PC-3 (cell line): ENCODE measurements around the gene EFL1.
"Not testable (repeated sequence)": the region's sequence is repeated elsewhere in the genome, so short reads cannot be mapped to it uniquely, and the experiment has no call there.

Experiments
- EZH2phosphoT487 ChIP-seq: fragments of 300-600 bp; sonication (generic); IDR thresholded peaks from 2 replicates; pipeline ENCODE4 v1.6.1; 2018; ENCODE audit warnings: mild to moderate bottlenecking, antibody characterized with exemption, low read length, borderline replicate concordance
- TF ChIP-seq, protein P1 (sequence below): fragments of 300-600 bp; sonication (generic); conservative IDR thresholded peaks from 2 replicates; pipeline ENCODE4 v1.5.1; 2017; ENCODE audit warnings: antibody characterized with exemption, low read depth, mild to moderate bottlenecking, low read length

DNA sequence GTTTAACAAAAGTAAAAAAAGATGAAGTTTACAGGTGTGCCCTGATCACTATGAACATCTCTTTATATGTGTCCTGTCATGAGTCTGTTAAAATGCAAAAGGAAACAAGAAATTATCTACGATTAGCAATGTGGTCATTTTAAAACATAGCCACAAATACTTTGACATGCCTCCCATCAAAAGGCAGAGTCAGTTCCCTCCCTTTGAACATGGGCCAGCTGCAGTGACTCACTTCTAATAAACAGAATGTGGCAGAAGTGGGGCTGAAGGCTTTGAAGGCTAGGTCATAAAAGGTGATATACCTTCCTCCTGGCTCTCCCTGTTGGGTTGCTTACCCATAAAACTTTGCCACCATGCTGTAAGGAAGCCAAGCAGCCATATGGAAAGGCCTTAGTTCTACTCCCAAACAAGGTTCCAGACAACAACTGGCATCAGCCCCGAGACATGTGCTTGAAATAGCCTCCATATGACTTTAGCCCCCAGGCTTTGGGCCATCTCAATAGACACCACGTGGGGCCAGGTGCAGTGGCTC is 52.4 kb downstream of the EFL1 start:
- TF ChIP-seq, protein P1, sequence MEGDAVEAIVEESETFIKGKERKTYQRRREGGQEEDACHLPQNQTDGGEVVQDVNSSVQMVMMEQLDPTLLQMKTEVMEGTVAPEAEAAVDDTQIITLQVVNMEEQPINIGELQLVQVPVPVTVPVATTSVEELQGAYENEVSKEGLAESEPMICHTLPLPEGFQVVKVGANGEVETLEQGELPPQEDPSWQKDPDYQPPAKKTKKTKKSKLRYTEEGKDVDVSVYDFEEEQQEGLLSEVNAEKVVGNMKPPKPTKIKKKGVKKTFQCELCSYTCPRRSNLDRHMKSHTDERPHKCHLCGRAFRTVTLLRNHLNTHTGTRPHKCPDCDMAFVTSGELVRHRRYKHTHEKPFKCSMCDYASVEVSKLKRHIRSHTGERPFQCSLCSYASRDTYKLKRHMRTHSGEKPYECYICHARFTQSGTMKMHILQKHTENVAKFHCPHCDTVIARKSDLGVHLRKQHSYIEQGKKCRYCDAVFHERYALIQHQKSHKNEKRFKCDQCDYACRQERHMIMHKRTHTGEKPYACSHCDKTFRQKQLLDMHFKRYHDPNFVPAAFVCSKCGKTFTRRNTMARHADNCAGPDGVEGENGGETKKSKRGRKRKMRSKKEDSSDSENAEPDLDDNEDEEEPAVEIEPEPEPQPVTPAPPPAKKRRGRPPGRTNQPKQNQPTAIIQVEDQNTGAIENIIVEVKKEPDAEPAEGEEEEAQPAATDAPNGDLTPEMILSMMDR: not testable (repeated sequence)
- not testable (repeated sequence) for TF ChIP-seq EZH2phosphoT487
